Measurements from ENCODE around the gene COL5A1. TPM values are rescaled to one million over a fixed set of nuclear protein-coding genes. Genes with fewer than 3 reads are reported as not detected.
"Not testable (repeated sequence)": the region's sequence is repeated elsewhere in the genome, so short reads cannot be mapped to it uniquely, and the experiment has no call there.

Gene COL5A1
- polyA plus RNA-seq, 3 donors: 7.0 to 53.3 (median 28.0) TPM

DNA sequence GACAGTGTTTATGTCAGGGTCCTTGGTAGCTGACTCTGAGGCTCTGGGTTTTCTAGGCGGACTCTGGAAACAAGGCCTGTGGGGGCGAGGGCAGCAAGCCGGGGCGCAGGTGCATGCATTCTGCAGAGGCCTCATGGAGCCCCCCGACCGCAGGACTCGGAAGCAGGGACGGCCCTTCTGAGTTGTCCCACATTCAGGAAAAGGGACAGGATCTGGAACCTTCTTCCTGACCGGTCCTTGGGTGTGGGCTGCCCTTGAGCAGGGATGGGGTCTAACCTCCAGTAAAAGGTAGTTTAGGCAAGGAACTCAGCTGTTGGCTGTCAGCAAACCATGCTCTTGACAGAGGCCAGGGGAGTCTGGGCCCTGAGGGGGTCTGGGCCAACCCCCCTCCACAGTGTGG is 7.4 kb upstream of the COL5A1 start:
- 79 to 96% (median 95%) methylated on average over 9 of the region's 9 CpGs for WGBS, 3 donors
- H3K27ac ChIP-seq (ENCODE audit: low read depth, low read length): no peak overlapping the region

GRCh38 chr9:134634667-134635230 is 6.9 kb upstream of the COL5A1 start:
- WGBS, 3 donors: 78 to 93% (median 93%) methylated on average over 15 of the region's 15 CpGs

DNA sequence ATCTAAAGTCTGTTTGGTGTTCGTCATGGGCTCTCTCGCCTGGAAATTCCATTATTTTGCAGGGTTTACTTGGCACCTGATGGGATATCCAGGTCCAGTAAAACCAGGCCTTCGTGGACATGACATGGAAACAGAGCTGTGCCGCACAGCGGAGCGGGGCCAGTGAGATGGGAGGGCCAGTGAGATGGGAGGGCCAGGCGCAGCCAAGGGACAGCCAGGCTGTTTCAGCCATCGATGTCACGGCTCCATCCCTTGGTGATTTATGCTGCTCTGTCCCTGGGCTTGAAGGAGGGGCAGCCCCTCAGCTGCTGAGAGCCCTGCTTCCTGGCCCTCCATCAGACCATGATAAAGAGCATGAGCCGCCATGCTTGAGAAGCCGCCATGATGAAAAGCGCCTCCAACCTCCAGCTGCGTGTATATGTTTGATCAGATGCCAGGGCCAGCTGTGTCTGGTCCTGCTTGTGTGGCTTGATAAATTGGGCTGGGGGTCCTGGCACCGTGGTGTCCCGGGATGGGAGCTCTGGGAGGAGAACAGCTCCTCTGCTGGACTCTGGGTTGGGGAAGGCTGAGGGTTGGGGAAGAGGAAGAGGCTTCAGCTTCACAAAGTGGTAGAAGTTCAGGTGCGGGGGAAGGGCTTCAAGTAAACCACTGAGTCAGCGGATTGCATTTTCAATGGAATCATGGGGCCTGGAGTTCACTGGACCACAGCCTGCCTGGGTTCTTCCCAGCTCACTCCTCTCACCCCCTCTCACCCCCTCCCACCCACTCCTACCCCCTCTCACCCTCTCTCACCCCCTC is 6.1 kb upstream of the COL5A1 start:
- no peak overlapping the region for H3K27ac ChIP-seq (ENCODE audit: low read depth, low read length)
- WGBS, 3 donors: 80 to 92% (median 90%) methylated on average over 17 of the region's 17 CpGs

More at GRCh38 chr9:134634667-134635230, 6.9 kb upstream of the COL5A1 start:
- no peak overlapping the region for H3K27ac ChIP-seq (ENCODE audit: low read depth, low read length)

DNA sequence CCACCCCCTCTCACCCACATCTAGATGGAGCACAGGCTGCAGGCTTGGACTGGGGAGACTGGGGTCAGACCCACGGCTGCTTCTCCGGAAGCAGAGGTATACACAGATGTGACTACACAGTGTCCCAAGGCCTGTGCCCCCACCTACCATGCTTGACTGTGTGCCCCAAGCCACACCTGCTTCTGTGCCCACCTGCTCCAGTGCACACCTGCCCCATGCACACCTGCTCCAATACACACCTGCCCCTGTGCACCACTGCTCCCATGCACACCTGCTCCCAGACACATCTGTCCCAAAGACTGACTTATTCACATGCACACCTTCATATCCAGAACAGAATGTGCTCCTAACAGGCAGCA is 5.5 kb upstream of the COL5A1 start:
- WGBS, 3 donors: 85 to 100% (median 92%) methylated on average over 2 of the region's 2 CpGs
- H3K27ac ChIP-seq (ENCODE audit: low read depth, low read length): no peak overlapping the region

DNA sequence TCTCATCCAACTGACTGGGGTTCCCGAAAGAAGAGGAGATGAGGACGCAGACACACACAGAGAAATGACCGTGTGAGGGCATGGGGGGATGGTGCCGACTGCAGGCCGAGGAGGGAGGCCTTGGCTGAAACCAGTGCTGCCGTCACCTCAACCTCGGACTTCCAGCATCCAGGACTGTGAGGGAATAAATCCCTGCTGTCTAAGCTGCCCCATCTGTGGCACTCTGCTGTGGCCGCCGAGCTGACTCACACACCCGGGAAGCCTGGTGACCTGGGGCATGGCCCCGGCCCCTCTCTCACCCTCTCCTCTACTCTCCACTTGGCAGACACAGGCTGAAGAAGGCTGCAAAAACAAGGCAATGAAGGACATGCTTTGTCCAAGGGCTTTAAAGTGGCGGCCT is 4.4 kb upstream of the COL5A1 start:
- H3K27ac ChIP-seq (ENCODE audit: low read depth, low read length): no peak overlapping the region
- WGBS, 3 donors: 54 to 88% (median 83%) methylated on average over 12 of the region's 12 CpGs

GRCh38 chr9:134637696-134638501 is 3.7 kb upstream of the COL5A1 start:
- WGBS, 3 donors: 62 to 79% (median 79%) methylated on average over 23 of the region's 23 CpGs
- no peak overlapping the region for H3K27ac ChIP-seq (ENCODE audit: low read depth, low read length)

- 80 to 89% (median 85%) methylated on average over 13 of the region's 13 CpGs for WGBS, 3 donors
Observed at GRCh38 chr9:134638502-134639090, 3.0 kb upstream of the COL5A1 start.

GRCh38 chr9:134639994-134640393 is 1.6 kb upstream of the COL5A1 start:
- WGBS, 3 donors: 89 to 96% (median 90%) methylated on average over 5 of the region's 5 CpGs
- H3K27ac ChIP-seq (ENCODE audit: low read depth, low read length): no peak overlapping the region

More at GRCh38 chr9:134638502-134639090, 3.0 kb upstream of the COL5A1 start:
- H3K27ac ChIP-seq (ENCODE audit: low read depth, low read length): no peak overlapping the region

DNA sequence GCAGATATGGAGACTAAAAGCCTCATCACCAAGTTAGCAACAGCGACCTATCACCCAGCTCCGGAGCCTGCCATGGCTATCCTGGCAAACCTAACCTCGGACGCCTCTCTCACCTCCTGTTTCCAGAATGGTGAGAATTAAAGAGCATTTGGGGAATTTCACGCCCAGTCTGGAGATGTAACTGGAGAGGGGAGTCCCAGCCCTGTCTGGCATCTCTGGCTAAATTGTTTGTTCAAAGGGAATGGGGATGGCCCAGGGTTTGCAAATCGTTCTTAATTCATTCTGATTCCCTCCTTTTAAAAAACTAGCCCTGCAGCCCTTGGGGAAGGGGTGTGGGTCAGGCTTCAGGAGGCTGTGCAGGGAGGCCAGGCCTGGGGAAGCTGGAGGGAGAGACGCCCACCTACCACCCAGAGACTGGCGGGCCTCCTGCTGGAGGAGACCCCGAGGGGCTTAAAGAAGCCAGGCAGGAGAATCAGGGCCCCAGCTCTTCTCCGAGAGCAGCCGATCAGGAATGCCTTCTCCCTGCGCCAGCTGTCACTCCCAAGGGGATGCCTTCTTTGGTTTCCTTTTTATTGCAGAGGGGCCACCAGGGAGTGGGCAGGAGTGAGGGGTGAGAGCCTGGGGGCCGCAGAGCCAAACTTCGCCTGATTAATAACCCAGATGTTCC is 964 bp upstream of the COL5A1 start:
- WGBS, 3 donors: 47 to 63% (median 61%) methylated on average over 14 of the region's 14 CpGs
- peak overlapping the region; percentile 3 for H3K27ac ChIP-seq (ENCODE audit: low read depth, low read length)

DNA sequence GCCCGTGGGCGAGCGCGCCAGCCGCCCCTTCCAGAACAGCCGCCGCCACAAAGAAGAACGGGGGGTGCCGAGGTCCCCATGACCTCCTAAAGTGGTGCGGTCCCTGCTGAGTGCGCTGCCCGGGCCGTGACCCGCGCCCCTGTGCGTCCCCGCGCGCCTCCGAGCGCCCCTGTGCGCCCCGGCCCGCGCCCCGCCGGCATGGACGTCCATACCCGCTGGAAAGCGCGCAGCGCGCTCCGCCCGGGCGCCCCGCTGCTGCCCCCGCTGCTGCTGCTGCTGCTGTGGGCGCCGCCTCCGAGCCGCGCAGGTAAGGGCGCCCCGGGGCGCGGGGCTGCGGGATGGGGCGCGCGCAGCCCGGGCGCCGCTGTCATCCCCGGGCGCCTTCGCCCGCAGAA is 384 bp downstream of the COL5A1 start:
- peak overlapping the region; percentile 22 for H3K27ac ChIP-seq (ENCODE audit: low read depth, low read length)
- 0% methylated on average over 38 to 58 of the region's 58 CpGs for WGBS, 3 donors

- 9 to 11% (median 9%) methylated on average over 31 to 37 of the region's 37 CpGs for WGBS, 3 donors
- H3K27ac ChIP-seq (ENCODE audit: low read depth, low read length): peak overlapping the region; percentile 22
Observed at GRCh38 chr9:134642385-134643181, 980 bp downstream of the COL5A1 start.

DNA sequence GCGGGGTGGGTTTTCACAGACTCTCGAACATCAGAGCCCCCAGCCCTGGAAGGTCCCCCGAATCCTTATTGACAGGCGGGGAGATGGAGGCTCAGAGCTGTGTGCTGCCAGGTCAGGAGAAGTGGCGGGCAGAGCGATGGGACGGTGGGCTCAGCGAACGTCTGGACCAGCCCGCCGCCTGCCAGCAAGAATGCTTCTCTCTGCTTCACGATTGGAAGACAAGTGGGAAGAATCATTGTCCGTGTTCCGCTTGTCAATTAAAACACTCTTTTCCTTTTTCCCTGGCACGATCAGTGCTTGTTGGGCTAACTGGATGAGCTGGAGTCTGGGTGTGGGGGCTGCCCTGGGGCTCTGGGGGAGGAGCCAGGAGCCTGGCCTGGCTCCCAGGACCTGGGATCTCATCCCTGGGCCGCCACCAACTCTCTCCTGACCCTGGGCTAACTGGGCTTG is 1.6 kb downstream of the COL5A1 start:
- 28 to 51% (median 48%) methylated on average over 15 to 16 of the region's 16 CpGs for WGBS, 3 donors
- no peak overlapping the region for H3K27ac ChIP-seq (ENCODE audit: low read depth, low read length)

DNA sequence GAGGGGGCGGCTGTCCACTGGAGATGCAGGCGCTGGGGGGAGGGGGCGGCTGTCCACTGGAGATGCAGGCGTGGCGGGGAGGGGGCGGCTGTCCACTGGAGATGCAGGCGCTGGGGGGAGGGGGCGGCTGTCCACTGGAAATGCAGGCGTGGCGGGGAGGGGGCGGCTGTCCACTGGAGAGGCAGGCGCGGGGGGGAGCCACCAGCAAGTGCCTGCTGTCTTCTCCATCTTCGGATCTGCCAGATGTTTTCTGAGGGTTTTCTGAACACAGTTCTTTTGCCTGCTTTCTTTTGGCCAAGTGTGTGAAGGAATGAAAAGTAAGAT is 2.8 kb downstream of the COL5A1 start:
- not testable (repeated sequence) for H3K27ac ChIP-seq (ENCODE audit: low read depth, low read length)
- 44 to 62% (median 58%) methylated on average over 5 to 8 of the region's 14 CpGs for WGBS, 3 donors

- no peak overlapping the region for H3K27ac ChIP-seq (ENCODE audit: low read depth, low read length)
- 25 to 44% (median 42%) methylated on average over 22 of the region's 22 CpGs for WGBS, 3 donors
Observed at GRCh38 chr9:134644725-134645606, 3.4 kb downstream of the COL5A1 start.

- 43 to 58% (median 50%) methylated on average over 9 of the region's 9 CpGs for WGBS, 3 donors
- no peak overlapping the region for H3K27ac ChIP-seq (ENCODE audit: low read depth, low read length)
Observed at GRCh38 chr9:134645607-134646365, 4.2 kb downstream of the COL5A1 start.

Measured in adipose tissue (tissue), 3 donors.